Posterior cingulate gyrus (tissue), 11 donors: ENCODE data around the gene ATP13A3.

Experiments
- DNase-seq, 10 donors: peaks; one replicate each; pipeline versions ENCODE4 v3.0.0 to v3.0.0-alpha.2; 2020 to 2021; ENCODE audit warnings: mixed read lengths in 3 of 10
- intact Hi-C: fragments of 100-400 bp; cut with DNase I; formaldehyde crosslinking; loops from one replicate; pipeline ENCODE4 v1.15.1; 2023

The ATP13A3 gene

DNA sequence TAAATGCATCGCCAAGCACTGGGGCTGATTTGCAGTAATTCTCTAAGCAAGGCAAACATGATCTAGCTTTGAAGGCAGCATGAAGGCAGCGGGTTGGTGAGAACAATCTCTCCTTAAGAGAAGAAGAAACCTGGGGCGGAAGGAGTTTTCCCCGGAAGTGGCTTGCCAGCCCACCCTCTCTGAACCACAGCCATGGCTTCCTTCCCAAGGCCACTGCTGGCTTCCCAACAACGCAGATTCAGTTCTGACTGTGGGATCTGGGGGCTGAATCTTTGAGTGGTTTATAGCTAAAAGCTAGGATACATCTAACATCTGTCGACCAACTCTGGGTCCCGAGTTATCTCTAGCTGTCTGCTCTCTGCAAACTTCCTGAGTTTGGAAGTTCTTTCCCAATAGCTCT, 131.4 kb downstream of the ATP13A3 start:
- intact Hi-C loops: no loop called here
- no peak for DNase-seq

DNA sequence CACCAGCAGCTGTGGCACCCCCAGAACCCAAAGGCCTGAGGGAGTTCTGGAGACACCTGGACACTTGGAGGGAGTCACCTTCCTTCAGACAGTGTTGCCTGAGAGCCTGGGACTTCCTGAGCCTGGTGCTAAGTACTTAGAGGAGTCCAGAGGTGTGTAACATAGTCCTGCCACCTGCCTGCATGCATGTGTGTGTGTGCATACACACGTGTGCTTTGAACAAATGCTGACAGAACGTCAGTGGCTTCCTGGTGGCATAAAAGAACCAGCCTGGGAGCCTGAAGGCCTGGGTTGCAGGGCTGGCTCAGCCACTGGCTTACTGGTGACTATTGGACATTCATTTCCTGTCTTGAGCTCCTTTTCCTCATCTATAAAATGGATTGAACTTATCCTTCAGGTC, 132.5 kb downstream of the ATP13A3 start:
- DNase-seq: no peak
- intact Hi-C loops: no loop called here
